Smooth muscle cell (in vitro differentiated cells): ENCODE results near the gene HBB. TPM values are rescaled to one million over a fixed set of nuclear protein-coding genes. Genes with fewer than 3 reads are reported as not detected.

Experiments
- DNase-seq: peaks from one replicate; lab custom pipeline; 2025; ENCODE audit not compliant: unreplicated experiment; lab: John Stamatoyannopoulos, UW
- H2AFZ ChIP-seq: fragments of 200-600 bp; sonication (generic); 2 replicates; pipeline ENCODE4 v1.6.0; 2016; ENCODE audit warnings: antibody characterized with exemption, low read depth, mild to moderate bottlenecking
- H3F3A ChIP-seq: fragments of 200-600 bp; sonication (generic); 2 replicates; pipeline ENCODE4 v1.6.0; 2017; ENCODE audit warnings: antibody characterized with exemption, low read depth
- H3K27ac ChIP-seq: fragments of 200-600 bp; sonication (generic); 2 replicates; pipeline ENCODE4 v1.5.1; 2016; ENCODE audit warnings: low read depth, mild to moderate bottlenecking
- H3K27me3 ChIP-seq: fragments of 200-600 bp; sonication (generic); 2 replicates; pipeline ENCODE4 v1.6.1; 2016; ENCODE audit warnings: low read depth, mild to moderate bottlenecking
- H3K36me3 ChIP-seq: fragments of 200-600 bp; sonication (generic); 2 replicates; pipeline ENCODE4 v1.5.1; 2016; ENCODE audit warnings: low read depth
- H3K4me1 ChIP-seq: fragments of 200-600 bp; sonication (generic); 2 replicates; pipeline ENCODE4 v1.5.1; 2016; ENCODE audit warnings: low read depth
- H3K4me2 ChIP-seq: fragments of 200-600 bp; sonication (generic); 2 replicates; pipeline ENCODE4 v1.6.0; 2016; ENCODE audit warnings: mild to moderate bottlenecking
- H3K4me3 ChIP-seq: fragments of 200-600 bp; sonication (generic); 2 replicates; pipeline ENCODE4 v1.5.1; 2016; ENCODE audit warnings: mild to moderate bottlenecking
- H3K79me2 ChIP-seq: fragments of 200-600 bp; sonication (generic); 2 replicates; pipeline ENCODE4 v1.6.0; 2016; ENCODE audit warnings: low read depth, mild to moderate bottlenecking
- H3K9ac ChIP-seq: fragments of 200-600 bp; sonication (generic); 2 replicates; pipeline ENCODE4 v1.6.0; 2016; ENCODE audit warnings: low read depth
- H3K9me3 ChIP-seq: fragments of 200-600 bp; sonication (generic); replicated peaks from 2 replicates; pipeline ENCODE4 v1.5.1; 2016; ENCODE audit warnings: low read depth
- H4K20me1 ChIP-seq: fragments of 200-600 bp; sonication (generic); 2 replicates; pipeline ENCODE4 v1.6.0; 2016; ENCODE audit warnings: low read depth
- CTCF ChIP-seq: fragments of 200-600 bp; sonication (generic); IDR thresholded peaks from 2 replicates; pipeline ENCODE4 v1.5.1; 2017; ENCODE audit warnings: borderline replicate concordance, mild to moderate bottlenecking, antibody characterized with exemption; ENCODE audit not compliant: insufficient read depth, poor library complexity, severe bottlenecking
- WGBS: methylation state at CpG from one replicate; pipeline ENCODE4 v1.1.7; 2016; ENCODE audit warnings: low lambda C conversion rate; 5-methylcytosine and 5-hydroxymethylcytosine counted together
- polyA plus RNA-seq: library from polyadenylated mRNA; unstranded; fragments of >200 nt; fragmentation: Nextera tagmentation; extraction: Ambion mirVana; gene quantifications from 2 replicates; pipeline ENCODE4 v1.2.1, GENCODE V29; 2016
- total RNA-seq: library from RNA; depleted of rRNA; stranded (reverse); fragments of >200 nt; gene quantifications from 2 replicates; pipeline ENCODE4 v1.2.3, GENCODE V29; 2014

HBB gene
- total and polyA plus RNA-seq, 2 experiments from 2014 or later, result not detected

- no peaks in the 10 kb centered on the region for H4K20me1 ChIP-seq
- no peaks in the 10 kb centered on the region for H3K4me1 ChIP-seq
- no peak for TF ChIP-seq CTCF
- H3K27me3 ChIP-seq, result no peaks in the 10 kb centered on the region
- no peaks in the 10 kb centered on the region for H3F3A ChIP-seq
- no peak overlapping the region for H2AFZ ChIP-seq
- no peak for DNase-seq
- 92% methylated on average over 1 of the region's 1 CpG for WGBS
- no peaks in the 10 kb centered on the region for H3K79me2 ChIP-seq
- no peak overlapping the region for H3K27ac ChIP-seq
- H3K4me3 ChIP-seq, result no peak overlapping the region
- H3K4me2 ChIP-seq, result no peak overlapping the region
- H3K9ac ChIP-seq, result no peak overlapping the region
- no peaks in the 10 kb centered on the region for H3K36me3 ChIP-seq
- no peaks in the 10 kb centered on the region for H3K9me3 ChIP-seq
These were observed 13.2 kb upstream of the HBB start for GRCh38 chr11:5240056-5240455.

DNA sequence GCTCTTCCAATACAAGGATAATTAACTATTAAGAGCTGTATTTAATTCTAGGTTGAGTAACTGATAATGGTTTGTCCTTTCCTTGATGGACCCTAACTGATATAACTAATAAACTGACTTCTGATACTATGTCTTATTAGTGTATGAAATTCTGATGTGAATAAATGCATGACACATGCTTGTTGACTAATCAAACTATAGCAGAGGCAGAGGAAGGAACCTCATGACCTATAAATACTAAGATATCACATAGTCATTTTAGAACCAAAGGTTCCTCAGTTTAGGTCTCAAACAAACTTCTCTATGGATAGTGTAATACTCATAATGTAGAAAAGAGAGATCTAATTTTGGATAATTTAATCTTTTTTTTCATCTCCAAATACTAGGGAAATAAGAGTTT lies 12.2 kb upstream of the HBB start:
- H3K4me3 ChIP-seq, result no peak overlapping the region
- H3K4me1 ChIP-seq, result no peaks in the 10 kb centered on the region
- no peaks in the 10 kb centered on the region for H3K9me3 ChIP-seq
- H3K9ac ChIP-seq, result no peak overlapping the region
- H4K20me1 ChIP-seq, result no peaks in the 10 kb centered on the region
- H3K36me3 ChIP-seq, result no peaks in the 10 kb centered on the region
- H3K4me2 ChIP-seq, result no peak overlapping the region
- DNase-seq, result no peak
- no peaks in the 10 kb centered on the region for H3K27me3 ChIP-seq
- TF ChIP-seq CTCF, result no peak
- H2AFZ ChIP-seq, result no peak overlapping the region
- no peak overlapping the region for H3K27ac ChIP-seq
- no peaks in the 10 kb centered on the region for H3F3A ChIP-seq
- no peaks in the 10 kb centered on the region for H3K79me2 ChIP-seq

DNA sequence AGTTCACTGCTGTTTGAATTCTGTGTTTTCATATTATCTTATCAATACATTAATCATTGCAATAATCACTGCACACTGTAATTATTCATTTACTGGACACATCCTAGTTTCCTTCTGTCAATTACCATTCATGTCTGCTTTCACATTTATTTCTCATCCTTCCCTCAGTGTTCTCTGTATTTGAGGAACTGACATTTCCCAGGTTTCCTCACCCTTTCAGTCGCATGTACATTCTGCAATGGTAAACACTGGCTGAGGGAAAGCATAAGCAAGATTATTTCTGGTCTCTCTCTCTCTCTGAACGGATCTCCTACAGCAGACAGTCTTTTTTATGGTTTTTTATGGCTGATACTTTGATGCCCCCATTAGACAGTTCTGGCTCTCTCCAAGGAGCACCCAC lies 11.6 kb upstream of the HBB start:
- Histone ChIP-seq H3K27me3 (no peaks in the 10 kb centered on the region), H3K4me2 (no peak overlapping the region), H3K9ac (no peak overlapping the region), H3K4me3 (no peak overlapping the region), H3K36me3 (no peaks in the 10 kb centered on the region), H3K4me1 (no peaks in the 10 kb centered on the region), H3F3A (no peaks in the 10 kb centered on the region), H3K9me3 (no peaks in the 10 kb centered on the region), H4K20me1 (no peaks in the 10 kb centered on the region), H3K27ac (no peak overlapping the region), H2AFZ (no peak overlapping the region), H3K79me2 (no peaks in the 10 kb centered on the region)
- no peak for DNase-seq
- 84% methylated on average over 2 of the region's 2 CpGs for WGBS
- TF ChIP-seq CTCF, result no peak

DNA sequence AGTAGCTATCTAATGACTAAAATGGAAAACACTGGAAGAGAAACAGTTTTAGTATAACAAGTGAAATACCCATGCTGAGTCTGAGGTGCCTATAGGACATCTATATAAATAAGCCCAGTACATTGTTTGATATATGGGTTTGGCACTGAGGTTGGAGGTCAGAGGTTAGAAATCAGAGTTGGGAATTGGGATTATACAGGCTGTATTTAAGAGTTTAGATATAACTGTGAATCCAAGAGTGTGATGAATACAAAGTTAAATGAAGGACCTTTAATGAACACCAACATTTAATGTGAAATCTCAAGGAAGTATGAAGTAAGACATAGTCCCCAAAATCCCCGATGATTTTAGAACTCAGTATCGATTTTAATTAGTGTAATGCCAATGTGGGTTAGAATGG lies 10.5 kb upstream of the HBB start:
- DNase-seq, result no peak
- no peaks in the 10 kb centered on the region for H3K79me2 ChIP-seq
- H3K27ac ChIP-seq, result no peak overlapping the region
- H3K4me3 ChIP-seq, result no peak overlapping the region
- H3K27me3 ChIP-seq, result no peaks in the 10 kb centered on the region
- H4K20me1 ChIP-seq, result no peaks in the 10 kb centered on the region
- H3K4me1 ChIP-seq, result no peaks in the 10 kb centered on the region
- no peak overlapping the region for H2AFZ ChIP-seq
- no peak for TF ChIP-seq CTCF
- no peaks in the 10 kb centered on the region for H3K36me3 ChIP-seq
- no peak overlapping the region for H3K4me2 ChIP-seq
- H3K9me3 ChIP-seq, result no peaks in the 10 kb centered on the region
- H3F3A ChIP-seq, result no peaks in the 10 kb centered on the region
- WGBS, result 44% methylated on average over 2 of the region's 2 CpGs
- H3K9ac ChIP-seq, result no peak overlapping the region
